Progenitor cell of endocrine pancreas (in vitro differentiated cells): ENCODE data around the gene CACUL1. TPM values are rescaled to one million over a fixed set of nuclear protein-coding genes. Genes with fewer than 3 reads are reported as not detected.

Experiments
- DNase-seq: peaks from one replicate; pipeline ENCODE4 v3.0.0; 2021; ENCODE audit warnings: low spot score; ENCODE audit not compliant: unreplicated experiment
- H3K27ac Mint-ChIP-seq: 2 replicates; pipeline ENCODE4 v1.8.0; 2021; ENCODE audit warnings: mild to moderate bottlenecking, moderate library complexity, mixed read lengths
- H3K27me3 Mint-ChIP-seq: 2 replicates; pipeline ENCODE4 v1.8.0; 2021; ENCODE audit warnings: mixed read lengths
- H3K36me3 Mint-ChIP-seq: 2 replicates; pipeline ENCODE4 v1.8.0; 2022; ENCODE audit warnings: mixed read lengths; ENCODE audit not compliant: insufficient read depth
- H3K4me1 Mint-ChIP-seq: 2 replicates; pipeline ENCODE4 v1.8.0; 2021; ENCODE audit warnings: low read depth, mixed read lengths
- H3K4me3 Mint-ChIP-seq: 2 replicates; pipeline ENCODE4 v1.8.0; 2021; ENCODE audit warnings: low read depth, mild to moderate bottlenecking, moderate library complexity, mixed read lengths
- H3K9me3 Mint-ChIP-seq: 2 replicates; pipeline ENCODE4 v1.8.0; 2021; ENCODE audit warnings: low read depth, mixed read lengths
- CTCF ChIP-seq: fragments of 200-600 bp; sonication (generic); IDR thresholded peaks from one replicate; pipeline ENCODE4 v1.5.0; 2021; ENCODE audit warnings: antibody characterized with exemption, mild to moderate bottlenecking; ENCODE audit not compliant: unreplicated experiment
- total RNA-seq: library from RNA; stranded (reverse); gene quantifications from 2 replicates; pipeline ENCODE4 v1.2.1, GENCODE V29; 2021

Gene CACUL1
- total RNA-seq, 1 donor from 2014 or later = 58.5 TPM

- Mint-ChIP-seq H3K36me3 (no peaks in the 10 kb centered on the region), H3K27ac (no peak overlapping the region), H3K9me3 (peaks cover 10% of the 10 kb centered on the region), H3K27me3 (no peaks in the 10 kb centered on the region), H3K4me1 (peaks cover 5% of the 10 kb centered on the region), H3K4me3 (no peak overlapping the region)
- no peak for DNase-seq
- TF ChIP-seq CTCF = no peak
These were observed 12.7 kb upstream of the CACUL1 start for GRCh38 chr10:118767297-118768040.

DNA sequence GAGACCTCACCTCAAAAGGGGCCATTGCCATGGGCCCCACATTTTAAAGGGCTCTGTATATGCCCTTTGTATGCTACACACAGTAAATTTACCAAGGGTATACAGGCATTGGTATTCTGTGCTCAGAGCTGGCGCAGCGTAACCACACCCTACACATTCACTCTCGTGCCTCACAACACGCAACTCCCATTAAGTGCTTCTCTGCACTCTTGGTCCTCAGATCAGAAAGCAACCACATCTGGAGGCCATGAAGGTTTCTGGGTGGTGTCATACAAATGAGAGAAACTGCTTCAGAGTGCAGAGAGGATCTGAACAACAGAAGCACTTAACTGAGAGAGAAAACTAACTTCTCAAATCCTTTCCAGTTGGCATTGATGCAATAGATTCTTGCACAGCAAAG, 9.4 kb upstream of the CACUL1 start:
- DNase-seq = no peak
- no peaks in the 10 kb centered on the region for H3K36me3 Mint-ChIP-seq
- no peaks in the 10 kb centered on the region for H3K27me3 Mint-ChIP-seq
- peaks cover 5% of the 10 kb centered on the region for H3K4me1 Mint-ChIP-seq
- no peaks in the 10 kb centered on the region for H3K9me3 Mint-ChIP-seq
- TF ChIP-seq CTCF = no peak
- no peak overlapping the region for H3K4me3 Mint-ChIP-seq
- no peak overlapping the region for H3K27ac Mint-ChIP-seq

DNA sequence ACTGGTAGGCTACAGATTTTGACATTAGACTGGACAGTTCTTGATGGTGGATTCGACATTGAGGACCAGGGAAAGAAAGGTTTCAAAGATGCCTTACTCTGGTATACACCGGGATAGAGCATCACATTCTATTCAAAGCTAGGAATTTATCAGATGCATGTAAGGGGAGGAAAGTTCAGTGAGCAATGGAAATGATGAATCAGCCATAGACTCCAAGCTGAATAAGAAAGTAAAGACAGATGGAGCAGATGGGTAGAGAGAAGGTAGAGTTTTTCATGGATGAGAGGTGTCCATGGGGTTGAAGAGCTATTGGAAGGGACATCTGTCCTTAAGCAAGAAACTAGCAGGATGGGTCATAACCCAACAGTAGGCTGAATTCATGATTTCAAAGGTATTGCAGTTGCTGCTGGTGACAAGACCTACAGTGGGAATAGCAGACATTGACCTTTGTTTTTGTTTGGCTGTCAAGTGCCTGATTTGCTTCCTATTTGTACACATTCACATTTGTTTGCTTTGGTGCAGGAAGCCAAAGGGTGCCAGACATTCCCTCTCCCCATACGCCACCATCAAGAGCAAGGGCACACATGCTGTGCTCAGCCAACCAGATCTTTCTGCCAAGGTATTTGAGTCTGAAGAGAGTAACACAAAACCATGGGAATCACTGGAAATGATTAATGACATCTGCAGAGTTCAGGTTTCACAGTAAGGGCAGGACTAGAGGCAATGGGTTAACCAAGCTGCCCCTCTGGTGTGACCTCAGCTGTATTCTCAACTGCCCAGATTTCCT, 8.6 kb upstream of the CACUL1 start:
- H3K9me3 Mint-ChIP-seq = no peaks in the 10 kb centered on the region
- no peak for TF ChIP-seq CTCF
- H3K4me1 Mint-ChIP-seq = peaks cover 5% of the 10 kb centered on the region
- H3K27ac Mint-ChIP-seq = peak overlapping the region; percentile 77
- DNase-seq = no peak
- no peaks in the 10 kb centered on the region for H3K36me3 Mint-ChIP-seq
- H3K4me3 Mint-ChIP-seq = no peak overlapping the region
- H3K27me3 Mint-ChIP-seq = no peaks in the 10 kb centered on the region

DNA sequence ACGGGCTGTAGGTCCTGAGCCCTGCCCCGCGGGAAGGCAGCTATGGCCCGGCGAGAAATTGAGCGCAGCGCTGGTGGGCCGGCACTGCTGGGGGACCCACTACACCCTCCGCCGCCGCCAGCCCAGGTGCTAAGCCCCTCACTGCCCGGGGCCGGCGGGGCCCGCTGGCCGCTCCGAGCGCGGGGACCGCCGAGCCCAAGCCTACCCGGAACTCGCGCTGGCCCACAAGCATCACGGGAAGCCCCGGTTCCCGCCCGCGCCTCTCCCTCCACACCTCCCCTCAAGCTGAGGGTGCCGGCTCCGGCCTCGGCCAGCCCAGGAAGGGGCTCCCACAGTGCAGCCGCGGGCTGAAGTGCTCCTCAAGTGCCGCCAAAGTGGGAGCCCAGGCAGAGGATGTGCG, 5.5 kb upstream of the CACUL1 start:
- TF ChIP-seq CTCF = no peak
- Mint-ChIP-seq H3K27me3 (no peaks in the 10 kb centered on the region), H3K4me3 (peak overlapping the region; percentile 29), H3K36me3 (no peaks in the 10 kb centered on the region), H3K27ac (no peak overlapping the region), H3K9me3 (no peaks in the 10 kb centered on the region), H3K4me1 (peaks cover 8% of the 10 kb centered on the region)
- no peak for DNase-seq

DNA sequence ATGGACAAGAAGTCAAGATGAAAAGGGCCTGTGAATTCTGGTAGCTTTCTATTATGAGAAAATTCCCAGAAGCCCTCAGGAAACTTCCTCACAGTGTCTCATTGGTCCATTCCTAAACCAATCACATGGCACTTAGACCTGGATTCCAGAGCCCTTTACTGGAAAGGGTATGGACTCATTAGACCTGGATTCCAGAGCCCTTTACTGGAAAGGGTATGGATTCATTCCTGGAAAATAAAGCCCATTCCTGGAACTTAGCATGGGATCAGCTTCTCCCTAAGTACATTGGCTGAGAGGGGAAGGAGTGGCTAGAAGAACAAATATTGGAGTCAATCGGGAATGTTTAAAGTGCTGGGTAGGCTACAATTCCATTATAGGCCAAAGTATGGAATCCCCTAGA, 3.7 kb upstream of the CACUL1 start:
- DNase-seq = no peak
- no peaks in the 10 kb centered on the region for H3K9me3 Mint-ChIP-seq
- no peaks in the 10 kb centered on the region for H3K36me3 Mint-ChIP-seq
- no peak overlapping the region for H3K4me3 Mint-ChIP-seq
- no peaks in the 10 kb centered on the region for H3K27me3 Mint-ChIP-seq
- no peak overlapping the region for H3K27ac Mint-ChIP-seq
- peaks cover 5% of the 10 kb centered on the region for H3K4me1 Mint-ChIP-seq
- TF ChIP-seq CTCF = no peak
